Suprapubic skin (tissue), 4 donors: Measurements from ENCODE around the gene GNB1L. TPM values are rescaled to one million over a fixed set of nuclear protein-coding genes. Genes with fewer than 3 reads are reported as not detected.

Experiments used
- DNase-seq, 2 donors: peaks; one replicate each; pipeline ENCODE4 v3.0.0-alpha.2; 2019; ENCODE audit warnings: low spot score in 2 of 2
- H3K27ac ChIP-seq: fragments of 200-600 bp; sonication (generic); one replicate; pipeline ENCODE4 v1.5.1; 2019
- H3K27me3 ChIP-seq: fragments of 200-600 bp; sonication (generic); one replicate; pipeline ENCODE4 v1.5.1; 2019
- H3K36me3 ChIP-seq: fragments of 200-600 bp; sonication (generic); one replicate; pipeline ENCODE4 v1.5.1; 2019
- H3K4me1 ChIP-seq: fragments of 200-600 bp; sonication (generic); one replicate; pipeline ENCODE4 v1.5.1; 2019
- H3K4me3 ChIP-seq: fragments of 200-600 bp; sonication (generic); one replicate; pipeline ENCODE4 v1.5.1; 2019; ENCODE audit warnings: mild to moderate bottlenecking
- H3K9me3 ChIP-seq: fragments of 200-600 bp; sonication (generic); one replicate; pipeline ENCODE4 v1.5.1; 2019
- CTCF ChIP-seq, 2 donors: fragments of 200-600 bp in 1 of 2; fragments of 450-650 bp in 1 of 2; sonication (generic) in 1 of 2; IDR thresholded peaks; one replicate each; pipeline ENCODE4 v1.5.1; 2016 to 2019; ENCODE audit warnings: antibody characterized with exemption in 2 of 2, mild to moderate bottlenecking in 1 of 2, moderate library complexity in 1 of 2
- EP300 ChIP-seq: sonication (generic); formaldehyde crosslinking; IDR thresholded peaks from one replicate; pipeline ENCODE4 v1.6.1; 2017; ENCODE audit warnings: antibody characterized with exemption
- POLR2A ChIP-seq, 2 donors: fragments of 450-650 bp; IDR thresholded peaks; one replicate each; pipeline ENCODE4 v1.6.1; 2017; ENCODE audit warnings: antibody characterized with exemption in 2 of 2, mild to moderate bottlenecking in 2 of 2, moderate library complexity in 2 of 2
- POLR2AphosphoS5 ChIP-seq, 3 donors: sonication (generic); formaldehyde crosslinking; IDR thresholded peaks; one replicate each; pipeline ENCODE4 v1.6.1; 2017; ENCODE audit warnings: antibody characterized with exemption in 3 of 3
- WGBS: methylation state at CpG from one replicate; pipeline ENCODE4 v1.1.5; 2018; 5-methylcytosine and 5-hydroxymethylcytosine counted together
- total RNA-seq, 4 donors: library from RNA; depleted of rRNA; stranded (reverse); fragments of >200 nt; gene quantifications; one replicate each; pipeline ENCODE4 v1.1.0, GENCODE V29; 2016

The GNB1L gene
- total RNA-seq, 4 donors from 2014 or later, result 6.3 to 14.6 (median 10.9) TPM

DNA sequence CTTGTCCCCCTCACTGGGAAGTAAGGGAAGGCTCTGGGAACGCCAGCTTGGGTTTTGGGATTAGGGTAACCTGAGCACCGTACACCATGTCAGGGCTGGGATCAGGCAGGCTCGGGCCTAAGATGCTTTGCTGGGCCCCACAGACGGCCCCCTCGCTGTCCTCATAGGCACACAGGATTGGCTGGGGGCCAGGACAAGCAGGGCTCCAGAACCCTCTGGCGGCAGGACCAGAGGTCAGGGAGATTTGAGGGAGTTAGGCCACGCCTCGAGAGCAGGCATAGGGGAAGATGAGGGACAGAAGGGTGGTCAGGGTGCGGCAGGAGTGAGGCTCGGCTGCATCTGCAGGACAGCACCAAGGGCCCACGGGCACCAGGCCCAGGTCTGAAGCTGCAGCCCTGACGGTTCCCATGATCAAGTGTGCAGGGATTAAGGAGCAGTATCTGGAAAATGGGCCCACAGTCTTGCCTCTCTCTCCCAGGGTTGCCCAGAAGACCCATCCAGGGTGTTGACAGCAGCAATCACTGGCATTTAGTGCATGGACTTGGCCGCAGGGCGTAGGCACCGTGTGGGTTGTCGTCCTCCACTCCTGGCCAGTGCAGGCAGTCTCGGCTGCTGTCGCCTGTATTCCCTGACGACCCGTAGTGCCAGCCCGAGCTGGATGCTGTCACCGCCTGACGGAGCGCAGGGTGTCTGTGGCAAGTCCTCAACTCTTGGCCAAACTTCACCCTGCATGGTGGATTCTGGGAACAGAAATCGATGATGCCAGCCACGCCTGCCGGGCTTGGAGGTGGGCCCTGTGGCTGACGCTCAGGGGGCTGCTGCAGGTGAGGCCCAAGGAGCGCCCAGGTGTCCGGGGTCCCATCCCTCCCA lies 15.7 kb upstream of the GNB1L start:
- peaks cover 47% of the 10 kb centered on the region for H3K4me1 ChIP-seq
- no peaks in the 10 kb centered on the region for H3K9me3 ChIP-seq
- no peaks in the 10 kb centered on the region for H3K27me3 ChIP-seq
- DNase-seq, result peak; percentile 54 to 69
- H3K36me3 ChIP-seq, result no peaks in the 10 kb centered on the region
- H3K27ac ChIP-seq, result no peak overlapping the region
- WGBS, result 84% methylated on average over 20 of the region's 30 CpGs
- TF ChIP-seq EP300, result no peak
- TF ChIP-seq CTCF (IDR thresholded peaks at IDR 0.05), result no peak
- no peak for TF ChIP-seq POLR2AphosphoS5 (IDR thresholded peaks at IDR 0.05)
- no peak for TF ChIP-seq POLR2A (IDR thresholded peaks at IDR 0.05)
- H3K4me3 ChIP-seq, result no peak overlapping the region

GRCh38 chr22:19869497-19870152 lies 15.0 kb upstream of the GNB1L start:
- no peaks in the 10 kb centered on the region for H3K36me3 ChIP-seq
- DNase-seq, result peak; percentile 43 to 65
- peaks cover 39% of the 10 kb centered on the region for H3K4me1 ChIP-seq
- no peak overlapping the region for H3K27ac ChIP-seq
- no peaks in the 10 kb centered on the region for H3K9me3 ChIP-seq
- H3K27me3 ChIP-seq, result no peaks in the 10 kb centered on the region
- TF ChIP-seq EP300 (no peak), CTCF (IDR thresholded peaks at IDR 0.05) (no peak), POLR2A (IDR thresholded peaks at IDR 0.05) (no peak), POLR2AphosphoS5 (IDR thresholded peaks at IDR 0.05) (no peak)
- WGBS, result 98% methylated on average over 7 of the region's 12 CpGs
- no peak overlapping the region for H3K4me3 ChIP-seq

DNA sequence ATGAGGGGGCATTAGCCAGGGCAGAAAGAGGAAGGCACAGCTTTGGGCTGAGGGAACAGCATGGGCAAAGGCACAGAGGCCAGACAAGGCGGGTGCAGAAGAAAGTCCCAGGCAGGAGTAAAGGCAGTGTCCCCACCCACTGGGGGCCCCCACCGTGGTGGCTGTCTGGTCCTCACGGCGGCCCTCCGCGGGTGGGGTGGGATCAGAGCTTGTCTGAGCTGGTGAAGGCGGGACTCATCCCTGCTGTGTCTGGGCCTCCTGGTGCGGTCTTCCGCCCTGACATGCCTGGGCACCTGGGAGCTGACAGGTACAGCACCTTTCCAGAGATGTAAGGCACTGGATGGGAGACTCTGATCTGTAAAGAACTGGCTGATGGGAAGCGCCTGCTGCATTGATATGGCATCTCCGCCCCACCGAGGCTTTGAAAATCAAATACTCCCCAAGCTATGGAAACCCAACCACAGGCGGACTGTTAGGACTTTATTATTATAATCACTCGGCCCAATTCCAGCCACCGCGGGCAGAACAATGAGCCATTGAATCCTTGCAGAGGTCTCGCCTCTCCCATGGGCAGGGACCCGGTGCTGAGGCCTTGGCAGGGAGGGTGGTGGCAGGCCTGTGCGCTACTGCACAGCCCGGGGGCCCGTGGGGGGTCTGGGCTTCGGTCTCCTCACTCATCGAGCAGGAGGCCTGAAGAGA lies 14.2 kb upstream of the GNB1L start:
- H3K4me3 ChIP-seq, result no peak overlapping the region
- H3K27ac ChIP-seq, result no peak overlapping the region
- no peak for TF ChIP-seq POLR2A (IDR thresholded peaks at IDR 0.05)
- no peak for TF ChIP-seq EP300
- no peaks in the 10 kb centered on the region for H3K9me3 ChIP-seq
- H3K36me3 ChIP-seq, result no peaks in the 10 kb centered on the region
- no peaks in the 10 kb centered on the region for H3K27me3 ChIP-seq
- H3K4me1 ChIP-seq, result peaks cover 32% of the 10 kb centered on the region
- DNase-seq, result peak in 1 of 2 donors; percentile 82
- 77% methylated on average over 8 of the region's 23 CpGs for WGBS

- WGBS, result 93% methylated on average over 3 of the region's 3 CpGs
- DNase-seq, result no peak
- H3K27ac ChIP-seq, result no peak overlapping the region
Measured at GRCh38 chr22:19868333-19868732, 13.7 kb upstream of the GNB1L start.

DNA sequence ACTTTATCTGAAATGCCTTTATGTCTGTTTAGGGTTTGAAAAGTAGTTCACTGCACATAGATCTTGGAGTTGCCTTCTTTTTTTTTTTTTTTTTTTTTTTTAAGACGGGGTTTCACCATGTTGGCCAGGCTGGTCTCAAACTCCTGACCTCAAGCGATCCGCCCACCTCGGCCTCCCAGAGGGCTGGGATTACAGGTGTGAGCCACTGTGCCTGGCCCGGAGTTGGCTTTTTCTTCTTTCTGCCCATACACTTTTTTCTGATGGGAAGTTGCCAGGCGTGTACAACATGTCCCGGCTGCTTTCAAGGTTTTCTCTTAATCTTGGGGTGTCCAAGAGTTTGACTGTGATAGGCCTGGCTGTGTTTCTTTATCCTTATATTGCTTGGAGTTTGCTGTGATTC lies 12.9 kb upstream of the GNB1L start:
- Histone ChIP-seq H3K36me3 (no peaks in the 10 kb centered on the region), H3K27ac (no peak overlapping the region), H3K9me3 (no peaks in the 10 kb centered on the region), H3K27me3 (no peaks in the 10 kb centered on the region), H3K4me3 (no peak overlapping the region), H3K4me1 (peaks cover 19% of the 10 kb centered on the region)
- WGBS, result 81% methylated on average over 7 of the region's 7 CpGs
- DNase-seq, result peak in 1 of 2 donors; percentile 53
- TF ChIP-seq EP300, result no peak
- no peak for TF ChIP-seq POLR2A (IDR thresholded peaks at IDR 0.05)
- no peak for TF ChIP-seq CTCF (IDR thresholded peaks at IDR 0.05)
- no peak for TF ChIP-seq POLR2AphosphoS5 (IDR thresholded peaks at IDR 0.05)

More at GRCh38 chr22:19868333-19868732, 13.7 kb upstream of the GNB1L start:
- H3K4me3 ChIP-seq, result no peak overlapping the region
- TF ChIP-seq EP300 (no peak), POLR2AphosphoS5 (IDR thresholded peaks at IDR 0.05) (no peak)
- H3K4me1 ChIP-seq, result peaks cover 26% of the 10 kb centered on the region
- H3K36me3 ChIP-seq, result no peaks in the 10 kb centered on the region
- no peaks in the 10 kb centered on the region for H3K27me3 ChIP-seq
- H3K9me3 ChIP-seq, result no peaks in the 10 kb centered on the region

DNA sequence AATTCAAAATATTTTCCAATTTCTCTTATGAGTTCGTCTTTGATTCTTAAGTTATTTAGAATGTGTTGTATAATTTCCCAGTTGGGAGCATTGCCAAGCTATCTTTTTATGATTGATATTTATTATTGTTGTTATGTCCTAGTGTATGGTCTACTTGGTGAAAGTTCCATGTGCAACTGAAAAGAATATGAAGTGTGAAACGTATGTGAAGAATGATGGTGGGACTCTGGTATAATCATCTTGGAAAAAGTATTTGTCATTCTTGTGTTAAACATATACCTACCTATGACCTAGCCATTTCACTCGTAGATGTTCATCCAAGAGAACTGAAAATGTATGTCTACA lies 12.0 kb upstream of the GNB1L start:
- no peaks in the 10 kb centered on the region for H3K9me3 ChIP-seq
- H3K27ac ChIP-seq, result no peak overlapping the region
- TF ChIP-seq POLR2AphosphoS5 (IDR thresholded peaks at IDR 0.05) (no peak), CTCF (IDR thresholded peaks at IDR 0.05) (no peak), POLR2A (IDR thresholded peaks at IDR 0.05) (no peak), EP300 (no peak)
- no peaks in the 10 kb centered on the region for H3K27me3 ChIP-seq
- H3K4me3 ChIP-seq, result no peak overlapping the region
- no peak for DNase-seq
- WGBS, result 93% methylated on average over 3 of the region's 3 CpGs
- peaks cover 18% of the 10 kb centered on the region for H3K4me1 ChIP-seq
- no peaks in the 10 kb centered on the region for H3K36me3 ChIP-seq
